HG03060 (cell line): ENCODE measurements around the gene VPS8.
"Not testable (repeated sequence)": the region's sequence is repeated elsewhere in the genome, so short reads cannot be mapped to it uniquely, and the experiment has no call there.

Source experiments
- ATAC-seq: cut with Tn5 transposase; IDR thresholded peaks from one replicate; pipeline ENCODE4 v1.9.1; 2021; ENCODE audit warnings: low read depth, moderate number of reproducible peaks; ENCODE audit not compliant: unreplicated experiment

The VPS8 gene

DNA sequence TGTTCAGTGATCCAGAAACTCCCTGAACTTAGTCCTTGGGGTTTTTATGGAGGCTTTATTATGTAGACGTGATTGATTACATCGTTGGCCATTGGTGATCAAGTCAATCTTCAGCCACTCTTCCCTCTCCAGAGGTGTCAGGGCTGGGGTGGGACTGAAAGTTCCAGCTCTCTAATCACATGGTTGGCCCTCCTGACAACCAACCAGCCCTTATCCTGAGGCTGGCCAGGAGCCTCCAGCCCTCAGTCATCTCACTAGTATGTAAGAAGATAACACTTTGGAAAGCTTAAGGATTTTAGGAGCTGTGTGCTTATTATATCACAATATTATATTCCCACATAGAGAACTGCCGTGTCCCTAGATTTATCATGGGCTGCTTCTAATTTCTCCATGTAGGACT, 142.3 kb downstream of the VPS8 start:
- no peak for ATAC-seq

DNA sequence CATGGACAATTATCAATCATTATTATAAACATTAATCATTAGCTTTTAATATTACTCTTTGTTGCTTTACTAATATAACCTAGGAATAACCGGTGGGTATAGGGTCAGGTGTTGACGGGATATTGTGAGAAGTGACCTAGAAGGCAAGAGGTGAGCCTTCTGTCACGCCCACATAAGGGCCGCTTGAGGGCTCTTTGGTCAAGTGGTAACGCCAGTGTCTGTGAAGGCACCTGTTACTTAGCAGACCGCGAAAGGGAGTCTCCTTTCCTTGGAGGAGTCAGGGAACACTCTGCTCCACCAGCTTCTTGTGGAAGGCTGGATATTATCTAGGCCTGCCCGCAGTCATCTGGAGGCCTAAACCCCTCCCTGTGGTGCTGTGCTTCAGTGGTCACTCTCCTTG, 142.9 kb downstream of the VPS8 start:
- ATAC-seq = not testable (repeated sequence)

DNA sequence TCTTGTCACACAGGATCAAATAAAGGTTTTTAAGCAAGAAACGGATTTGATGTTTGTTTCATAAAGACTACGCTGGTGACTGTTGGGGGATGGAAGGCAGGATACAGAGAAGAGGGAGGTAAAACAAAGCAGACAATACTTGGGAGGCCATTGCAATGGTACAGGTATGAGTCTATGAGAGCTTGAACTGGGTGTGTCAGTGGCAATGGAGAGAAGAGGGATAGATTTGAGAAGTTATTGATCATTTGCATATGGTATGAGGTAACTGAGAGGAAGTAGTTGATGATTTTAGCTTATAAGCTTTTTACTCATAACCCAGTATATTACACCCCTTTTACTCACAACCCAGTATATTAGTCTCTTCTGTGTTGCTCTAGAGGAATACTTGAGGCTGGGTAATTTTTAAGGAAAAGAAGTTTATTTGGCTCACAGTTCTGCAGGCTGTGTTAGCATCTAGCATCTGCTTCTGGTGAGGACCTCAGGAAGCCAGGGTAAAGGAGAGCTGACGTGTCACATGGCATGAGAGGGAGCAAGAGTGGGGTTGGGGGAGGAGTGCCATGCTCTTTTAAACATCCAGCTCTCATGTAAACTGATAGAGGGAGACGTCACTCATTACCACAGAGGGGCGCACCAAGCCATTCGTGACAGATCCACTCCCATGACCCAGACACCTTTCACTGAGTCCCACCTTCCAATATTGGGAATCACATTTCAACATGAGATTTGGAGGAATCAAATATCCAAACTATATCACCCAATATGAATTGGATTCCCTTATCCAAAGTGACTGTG, 153.9 kb downstream of the VPS8 start:
- no peak for ATAC-seq

DNA sequence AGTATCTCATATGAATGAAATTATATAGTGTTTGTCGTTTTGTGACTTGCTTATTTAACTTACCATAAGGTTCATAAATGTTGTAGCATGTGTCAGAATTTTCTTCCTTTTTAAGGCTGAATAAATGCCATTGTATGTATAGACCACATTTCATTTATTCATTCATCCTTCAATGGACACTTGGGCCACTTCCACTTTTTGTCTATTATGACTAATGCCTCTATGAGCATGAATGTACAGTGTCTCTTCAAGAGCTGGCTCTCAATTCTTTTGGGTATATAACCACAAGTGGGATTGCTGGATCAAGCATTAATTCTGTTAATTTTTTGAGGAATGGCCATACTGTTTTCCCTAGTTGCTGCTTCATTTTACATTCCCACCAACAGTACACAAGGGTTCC, 156.1 kb downstream of the VPS8 start:
- no peak for ATAC-seq

DNA sequence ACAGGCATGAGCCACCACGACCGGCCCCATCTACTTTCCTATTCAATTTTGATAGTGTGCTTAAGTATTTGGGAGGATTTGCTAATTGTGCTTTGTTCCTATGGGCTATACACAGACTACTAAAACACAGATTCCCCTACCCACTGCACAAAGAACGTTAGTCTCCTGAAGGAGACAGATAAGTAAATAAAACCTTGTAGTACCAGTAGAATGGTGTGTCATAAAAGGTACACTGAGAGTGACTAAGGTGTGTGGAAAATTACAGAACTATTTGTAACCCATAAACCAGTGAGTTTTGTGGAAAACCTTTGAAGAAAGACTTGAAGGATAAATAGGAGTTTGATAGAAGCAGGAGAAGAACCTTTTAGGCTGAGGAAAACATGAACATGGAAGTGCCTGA, 158.2 kb downstream of the VPS8 start:
- ATAC-seq = no peak

DNA sequence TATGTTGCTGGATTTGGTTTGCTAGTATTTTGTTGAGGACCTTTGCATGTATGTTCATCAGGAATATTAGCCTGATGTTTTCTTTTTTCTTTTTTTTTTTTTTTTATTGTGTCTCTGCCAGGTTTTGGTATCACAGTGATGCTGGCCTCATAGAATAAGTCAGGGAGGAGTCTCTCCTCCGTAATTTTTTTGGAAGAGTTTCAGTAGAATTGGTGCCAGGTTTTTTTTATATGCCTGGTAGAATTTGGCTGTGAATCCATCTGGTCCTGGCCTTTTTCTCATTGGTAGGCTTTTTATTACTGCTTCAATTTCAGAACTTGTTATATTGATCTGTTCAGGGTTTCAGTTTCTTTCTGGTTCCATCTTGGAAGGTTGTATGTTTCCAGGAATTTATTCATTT, 165.8 kb downstream of the VPS8 start:
- no peak for ATAC-seq

DNA sequence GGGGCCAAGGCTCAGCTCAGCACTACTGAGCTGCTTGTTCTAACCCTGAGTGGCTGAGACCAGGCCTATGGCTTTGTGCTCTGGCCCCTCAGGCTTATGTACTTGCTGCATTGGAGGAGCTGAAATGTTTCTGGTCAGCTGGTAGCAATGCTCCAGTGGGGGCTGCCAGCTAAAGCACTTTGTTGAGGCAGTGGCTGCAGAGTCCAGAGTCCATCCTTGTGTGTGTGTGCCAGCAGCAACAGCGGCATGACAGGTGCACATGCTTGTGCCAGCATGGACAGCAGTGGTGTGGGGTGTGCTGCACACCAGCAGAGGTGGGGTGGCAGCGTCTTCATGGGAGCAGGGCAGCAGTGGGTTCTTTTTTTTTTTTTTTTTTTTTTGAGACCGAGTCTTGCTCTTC, 169.1 kb downstream of the VPS8 start:
- no peak for ATAC-seq

DNA sequence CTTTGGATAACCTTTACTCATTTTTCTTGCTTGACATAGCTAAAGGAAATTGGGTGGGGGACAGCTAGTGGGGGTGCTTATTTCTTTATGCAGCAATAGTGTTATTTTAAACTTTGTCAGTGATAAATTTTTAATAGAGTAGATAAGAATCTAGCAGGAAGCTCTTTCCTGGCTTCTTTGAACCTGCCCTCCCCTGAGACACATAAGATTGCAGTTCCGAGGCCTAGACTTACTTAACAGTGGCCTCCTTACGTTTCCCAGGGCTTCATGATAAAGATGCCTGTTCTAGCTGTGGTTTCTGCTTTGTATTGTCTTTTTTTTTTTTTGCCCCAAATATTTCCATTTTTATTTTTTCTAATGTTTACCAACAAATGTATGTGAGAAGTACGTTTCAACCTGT, 170.1 kb downstream of the VPS8 start:
- ATAC-seq = no peak

DNA sequence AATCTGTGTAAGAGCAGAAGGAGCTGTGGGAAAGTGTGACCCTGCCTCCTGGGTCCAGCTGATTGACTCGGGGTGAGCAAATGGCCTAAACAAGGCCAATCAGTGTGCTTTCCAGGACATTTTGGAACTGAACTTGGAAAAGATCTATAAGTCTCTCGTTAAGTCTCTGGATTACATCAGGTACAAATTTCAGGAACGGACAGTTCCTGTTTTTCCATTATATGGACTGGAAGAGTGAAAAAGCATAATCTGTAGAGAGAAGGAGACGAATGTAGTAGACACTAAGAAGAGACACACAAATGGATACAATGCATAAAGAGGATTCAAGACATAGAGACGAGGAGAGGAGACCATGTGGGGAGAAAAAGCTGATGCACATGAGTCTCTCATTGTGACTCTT, 173.6 kb downstream of the VPS8 start:
- ATAC-seq = no peak

DNA sequence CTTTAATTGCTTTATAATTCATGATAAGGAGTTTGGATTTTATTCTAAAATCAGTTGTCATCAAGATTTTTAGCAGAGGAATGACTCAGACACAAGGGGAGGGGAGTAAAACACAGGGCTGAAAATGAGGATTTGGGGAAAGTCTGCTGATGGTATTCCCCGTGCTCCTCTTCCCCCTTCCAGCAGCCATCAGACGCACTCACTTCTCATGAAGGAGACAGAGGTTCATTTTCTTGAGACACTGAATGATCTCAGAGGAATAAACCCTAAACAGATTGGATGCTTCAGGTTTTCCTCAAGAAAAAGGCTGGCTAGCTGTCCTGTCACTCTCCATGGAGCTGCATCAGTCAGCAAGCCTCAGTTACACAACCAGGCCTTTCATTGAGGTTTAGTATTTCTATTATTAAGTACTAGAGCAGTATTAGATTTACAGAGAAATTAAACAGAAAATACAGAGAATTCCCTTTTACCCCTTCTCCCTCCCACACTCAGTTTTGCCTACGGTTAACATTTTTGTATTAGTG, 174.5 kb downstream of the VPS8 start:
- no peak for ATAC-seq

DNA sequence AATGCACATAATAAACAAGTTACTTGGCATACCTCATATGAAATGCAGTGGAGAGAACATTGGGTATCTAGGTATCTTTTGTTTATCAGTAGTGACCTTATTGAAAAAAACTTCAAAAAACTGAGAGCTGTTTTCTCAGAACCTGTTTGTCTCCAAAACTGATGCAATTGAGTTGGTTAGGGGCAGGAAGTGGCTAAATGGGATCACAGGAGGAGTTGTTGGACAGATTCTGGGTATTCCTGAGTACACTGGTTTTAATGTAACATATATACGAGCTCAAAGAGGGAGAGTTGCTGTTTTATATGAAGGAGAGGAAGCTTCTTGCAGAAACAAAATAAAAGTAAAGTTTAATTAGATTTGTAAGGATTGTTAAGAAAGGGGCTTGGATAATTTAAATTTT, 181.4 kb downstream of the VPS8 start:
- ATAC-seq = no peak

DNA sequence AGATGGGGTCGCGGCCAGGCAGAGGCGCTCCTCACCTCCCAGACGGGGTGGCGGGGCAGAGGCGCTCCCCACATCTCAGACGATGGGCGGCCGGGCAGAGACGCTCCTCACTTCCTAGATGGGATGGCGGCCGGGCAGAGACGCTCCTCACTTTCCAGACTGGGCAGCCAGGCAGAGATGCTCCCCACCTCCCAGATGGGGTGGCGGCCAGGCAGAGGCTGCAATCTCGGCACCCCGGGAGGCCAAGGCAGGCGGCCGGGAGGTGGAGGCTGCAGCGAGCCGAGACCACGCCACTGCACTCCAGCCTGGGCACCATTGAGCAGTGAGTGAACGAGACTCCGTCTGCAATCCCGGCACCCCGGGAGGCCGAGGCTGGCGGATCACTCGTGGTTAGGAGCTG, 191.9 kb downstream of the VPS8 start:
- not testable (repeated sequence) for ATAC-seq

DNA sequence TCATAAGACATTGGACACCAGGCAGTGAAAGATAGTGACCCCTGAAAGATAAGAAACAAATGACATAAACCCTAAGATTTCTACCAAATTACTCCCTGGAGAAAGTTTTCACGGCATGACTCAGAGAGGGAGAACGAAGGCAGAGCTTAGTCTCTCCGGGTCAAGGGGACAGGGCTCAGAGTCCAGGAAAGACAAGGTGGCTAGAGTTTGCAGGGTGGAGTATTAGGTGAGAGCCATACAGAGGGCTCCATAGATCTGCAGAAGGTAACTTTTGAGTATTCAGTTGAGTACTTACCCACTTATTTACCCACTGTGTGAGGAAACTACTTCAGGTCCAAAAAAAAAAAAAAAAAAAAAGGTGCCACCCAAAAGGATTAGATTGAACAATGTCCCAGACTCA, 197.7 kb downstream of the VPS8 start:
- no peak for ATAC-seq

DNA sequence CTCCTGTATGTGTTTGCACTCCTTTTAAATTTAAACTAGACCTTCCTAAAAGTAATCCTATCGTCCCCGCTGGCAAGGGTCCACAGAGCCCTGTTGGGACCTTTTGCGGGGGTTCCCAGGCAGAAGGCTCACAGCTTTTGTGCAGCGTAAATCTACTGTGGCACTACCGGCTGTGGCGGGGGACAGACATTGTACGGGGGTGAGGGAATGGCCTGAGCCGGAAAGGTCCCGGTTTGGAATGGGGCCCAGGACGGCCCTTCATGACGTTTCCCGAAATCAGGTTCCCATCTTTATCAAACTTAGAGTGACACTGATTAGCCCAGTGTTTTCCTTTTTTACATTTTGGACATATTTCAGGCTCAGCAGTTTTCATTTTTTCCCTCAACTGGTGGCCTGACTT, 205.6 kb downstream of the VPS8 start:
- not testable (repeated sequence) for ATAC-seq

DNA sequence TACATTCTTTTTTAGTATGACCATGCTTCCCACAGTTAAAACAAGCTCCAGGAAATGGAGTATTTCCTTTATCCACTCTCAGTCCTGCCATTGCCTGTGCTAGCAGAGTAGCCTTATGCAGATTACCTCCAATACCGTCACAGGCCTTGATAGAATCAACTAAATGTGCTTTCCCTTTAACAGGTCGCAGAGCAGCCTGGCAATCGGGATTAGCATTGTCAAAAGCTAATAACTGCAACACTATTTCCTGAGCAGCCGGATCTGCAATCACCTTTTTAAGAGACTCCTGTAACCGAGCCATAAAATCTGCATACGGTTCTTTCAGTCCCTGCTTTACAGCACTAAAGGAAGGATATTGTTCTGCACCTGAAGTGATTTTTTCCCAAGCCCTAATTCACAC, 206.0 kb downstream of the VPS8 start:
- ATAC-seq = not testable (repeated sequence)

DNA sequence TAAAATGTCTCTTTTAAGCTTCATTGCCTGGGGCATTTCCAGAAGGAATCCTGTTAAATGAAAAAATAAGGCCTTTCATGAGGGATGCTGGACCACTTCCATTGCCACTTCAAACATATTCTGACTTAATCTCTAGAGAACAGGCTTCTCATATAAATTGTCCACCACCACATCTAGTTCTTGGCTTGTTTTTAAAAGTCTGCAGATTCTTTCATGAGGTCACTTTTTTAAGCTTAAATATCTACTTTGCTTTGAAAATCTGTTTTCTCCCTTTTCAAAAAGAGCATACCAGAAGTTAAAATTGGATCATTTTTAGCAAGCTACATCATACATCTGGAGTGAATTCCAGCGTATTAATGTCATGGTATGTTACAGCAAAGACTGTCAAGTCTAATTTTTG, 209.3 kb downstream of the VPS8 start:
- ATAC-seq = no peak

DNA sequence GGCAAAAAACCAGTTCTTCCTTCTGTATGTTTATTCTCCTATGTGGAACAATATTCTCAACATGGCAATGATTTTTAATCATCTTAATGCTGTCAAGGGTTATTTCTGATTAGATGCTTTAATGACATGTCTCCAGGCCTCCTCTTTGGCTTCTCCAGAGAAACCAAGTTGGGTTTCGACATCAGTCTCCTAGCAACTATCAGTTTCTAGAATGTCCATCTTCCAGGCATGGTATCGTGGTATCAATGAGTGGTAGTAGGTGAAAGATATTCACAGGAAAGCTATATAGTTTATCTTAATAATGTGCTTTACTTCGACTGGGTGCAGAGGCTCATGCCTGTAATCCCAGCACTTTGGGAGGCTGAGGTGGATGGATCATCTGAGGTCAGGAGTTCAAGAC, 212.4 kb downstream of the VPS8 start:
- ATAC-seq = no peak

DNA sequence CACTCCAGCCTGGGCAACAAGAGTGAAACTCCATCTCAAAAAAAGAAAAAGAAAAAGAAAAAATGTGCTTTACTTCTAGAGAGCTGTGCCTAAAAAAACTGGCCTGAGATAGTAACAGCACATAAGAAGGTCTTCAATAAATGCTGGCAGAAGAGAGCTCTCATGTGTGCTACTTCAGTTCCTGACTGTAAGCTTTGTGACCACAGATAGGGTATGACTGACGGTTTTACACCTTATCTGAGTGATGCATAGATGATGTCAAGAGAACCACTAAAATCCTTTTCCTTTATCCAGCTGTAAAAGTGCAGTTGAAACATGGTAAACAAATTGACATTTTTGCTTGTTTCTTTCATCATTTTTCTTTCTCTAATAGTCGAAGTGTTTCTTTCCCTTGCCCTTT, 213.0 kb downstream of the VPS8 start:
- no peak for ATAC-seq

DNA sequence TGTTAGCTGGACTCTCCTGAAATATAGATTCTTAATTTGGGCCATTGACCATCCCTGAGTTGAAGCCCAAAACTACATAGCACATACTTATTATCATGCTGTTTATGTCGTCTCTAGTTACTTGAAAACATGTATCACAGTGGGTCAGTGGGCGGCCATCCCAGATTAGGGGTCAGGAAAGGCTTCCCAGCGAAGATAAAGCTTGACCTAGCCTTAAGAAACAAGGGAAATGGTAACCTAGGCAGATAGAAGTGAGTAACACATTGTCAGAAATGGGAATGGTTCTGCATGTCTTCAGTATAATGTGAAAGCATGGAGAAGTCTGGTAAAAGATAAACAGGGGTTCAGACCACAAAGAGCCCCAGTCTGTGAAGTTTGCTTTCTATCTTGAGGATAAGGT, 216.2 kb downstream of the VPS8 start:
- ATAC-seq = no peak

DNA sequence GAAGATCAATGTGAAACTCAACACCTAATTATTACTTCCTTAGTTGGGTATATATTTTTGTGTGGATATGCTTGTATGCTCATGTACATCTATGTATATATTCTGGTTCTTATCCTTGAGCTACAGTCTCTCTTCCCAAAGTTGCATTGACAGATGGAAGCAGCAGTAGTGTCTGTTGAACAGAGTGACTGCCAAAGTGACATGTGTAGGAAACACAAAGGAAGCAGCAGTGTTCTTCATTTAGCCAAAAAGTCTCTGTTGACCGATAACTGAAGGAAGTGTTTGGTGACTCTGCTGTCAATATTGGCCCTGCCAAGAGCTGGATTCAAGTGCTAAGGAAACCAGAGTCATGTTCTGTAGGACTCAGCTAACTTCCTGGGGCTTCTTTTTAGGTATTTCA, 217.1 kb downstream of the VPS8 start:
- no peak for ATAC-seq

DNA sequence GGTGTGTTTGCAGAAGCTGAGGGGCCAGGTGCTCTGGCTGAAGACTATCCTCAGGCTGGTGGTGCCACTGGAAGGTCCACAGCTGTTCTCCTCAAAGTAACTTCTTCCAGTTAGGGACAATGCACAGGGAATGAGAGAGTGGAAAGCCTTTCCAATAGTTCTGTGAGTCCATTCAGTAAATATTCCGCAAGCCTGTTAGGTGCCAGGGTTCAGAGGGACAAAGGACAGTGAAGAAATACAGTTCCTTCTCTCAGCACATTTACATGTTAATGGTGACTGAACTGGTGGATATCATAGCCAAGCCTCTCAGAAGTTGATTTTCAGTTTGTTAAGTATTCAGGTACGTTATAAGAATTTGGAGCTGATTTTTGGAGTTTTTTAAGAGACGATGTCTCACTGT, 218.4 kb downstream of the VPS8 start:
- no peak for ATAC-seq

DNA sequence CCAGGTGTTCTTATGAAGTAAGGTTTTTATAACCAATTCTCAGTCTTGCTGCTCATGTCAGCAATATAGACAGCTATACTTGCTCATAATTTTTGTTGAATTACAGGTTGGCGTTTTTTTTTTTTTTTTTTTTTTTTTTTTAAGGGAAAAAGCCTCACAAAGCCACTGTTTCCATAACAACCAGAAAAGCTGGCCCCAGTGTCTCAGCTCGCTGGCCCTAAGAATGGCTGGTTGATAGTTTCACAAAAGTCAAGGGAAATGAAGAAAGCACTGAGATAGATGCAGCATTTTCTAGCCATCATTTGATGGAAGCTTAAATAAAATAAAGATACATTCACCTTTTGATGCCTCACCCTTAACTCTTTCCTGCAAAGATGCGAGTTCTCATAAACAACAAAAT, 219.0 kb downstream of the VPS8 start:
- ATAC-seq = no peak

DNA sequence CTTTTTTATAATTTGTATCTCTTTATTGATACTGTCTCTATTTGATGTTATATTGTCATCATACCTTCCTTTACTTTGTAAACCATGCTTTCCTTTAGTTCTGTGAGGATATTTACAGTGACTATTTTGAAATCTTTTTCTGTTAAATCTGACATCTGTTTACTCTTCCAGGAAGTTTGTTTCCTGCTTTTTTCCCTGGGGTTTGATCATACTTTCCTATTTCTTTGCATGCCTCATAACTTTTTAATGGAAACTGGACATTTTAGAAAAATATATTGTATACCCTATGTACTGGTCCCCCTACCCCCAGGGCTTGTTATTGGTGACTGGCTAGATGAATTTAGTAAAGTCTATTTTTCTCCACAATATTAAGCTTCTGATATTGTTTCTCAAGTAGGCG, 225.8 kb downstream of the VPS8 start:
- ATAC-seq = no peak
